Vagina (tissue), 2 donors: ENCODE measurements around the gene TTLL5.

Experiments used
- POLR2A ChIP-seq, 2 donors: fragments of 450-650 bp; IDR thresholded peaks; one replicate each; pipeline ENCODE4 v1.6.1; 2017; ENCODE audit warnings: antibody characterized with exemption in 2 of 2, mild to moderate bottlenecking in 2 of 2, moderate library complexity in 2 of 2
- POLR2AphosphoS5 ChIP-seq, 2 donors: sonication (generic); formaldehyde crosslinking; IDR thresholded peaks; one replicate each; pipeline ENCODE4 v1.9.0; 2017; ENCODE audit warnings: antibody characterized with exemption in 2 of 2, mild to moderate bottlenecking in 2 of 2, low read depth in 1 of 2; ENCODE audit not compliant: insufficient read depth in 1 of 2
- TF ChIP-seq, protein P1 (sequence below), 3 experiments: fragments of 450-650 bp in 2 of 3; fragments of 200-600 bp in 1 of 3; sonication (generic) in 1 of 3; IDR thresholded peaks; one replicate each; pipeline ENCODE4 v1.5.1; 2017 to 2019; ENCODE audit warnings: antibody characterized with exemption in 3 of 3, mild to moderate bottlenecking in 2 of 3, moderate library complexity in 2 of 3

DNA sequence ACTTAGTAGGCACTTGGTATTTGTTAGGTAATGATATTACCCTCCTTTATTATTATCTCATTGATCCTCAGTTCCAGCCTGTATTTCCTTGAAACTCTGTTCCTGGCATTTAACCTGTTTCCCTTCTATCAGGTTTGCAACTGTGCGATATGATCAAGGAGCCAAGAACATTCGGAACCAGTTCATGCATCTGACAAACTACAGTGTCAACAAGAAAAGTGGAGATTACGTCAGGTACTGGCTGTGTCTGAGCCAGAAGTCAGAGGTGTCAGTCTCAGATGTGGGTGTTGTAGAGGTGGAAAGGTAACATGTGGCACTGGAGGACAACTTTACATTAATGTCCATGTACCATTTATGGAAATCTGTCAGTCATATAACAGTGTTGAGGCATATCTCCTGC lies 56.7 kb downstream of the TTLL5 start:
- TF ChIP-seq, protein P1, sequence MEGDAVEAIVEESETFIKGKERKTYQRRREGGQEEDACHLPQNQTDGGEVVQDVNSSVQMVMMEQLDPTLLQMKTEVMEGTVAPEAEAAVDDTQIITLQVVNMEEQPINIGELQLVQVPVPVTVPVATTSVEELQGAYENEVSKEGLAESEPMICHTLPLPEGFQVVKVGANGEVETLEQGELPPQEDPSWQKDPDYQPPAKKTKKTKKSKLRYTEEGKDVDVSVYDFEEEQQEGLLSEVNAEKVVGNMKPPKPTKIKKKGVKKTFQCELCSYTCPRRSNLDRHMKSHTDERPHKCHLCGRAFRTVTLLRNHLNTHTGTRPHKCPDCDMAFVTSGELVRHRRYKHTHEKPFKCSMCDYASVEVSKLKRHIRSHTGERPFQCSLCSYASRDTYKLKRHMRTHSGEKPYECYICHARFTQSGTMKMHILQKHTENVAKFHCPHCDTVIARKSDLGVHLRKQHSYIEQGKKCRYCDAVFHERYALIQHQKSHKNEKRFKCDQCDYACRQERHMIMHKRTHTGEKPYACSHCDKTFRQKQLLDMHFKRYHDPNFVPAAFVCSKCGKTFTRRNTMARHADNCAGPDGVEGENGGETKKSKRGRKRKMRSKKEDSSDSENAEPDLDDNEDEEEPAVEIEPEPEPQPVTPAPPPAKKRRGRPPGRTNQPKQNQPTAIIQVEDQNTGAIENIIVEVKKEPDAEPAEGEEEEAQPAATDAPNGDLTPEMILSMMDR (IDR thresholded peaks at IDR 0.05), result no peak
- TF ChIP-seq POLR2A (IDR thresholded peaks at IDR 0.05), result no peak
- no peak for TF ChIP-seq POLR2AphosphoS5 (IDR thresholded peaks at IDR 0.05; ENCODE audit: insufficient read depth in 1 of 2, low read depth in 1 of 2)
